Psoas muscle (tissue), 8 donors: ENCODE results near the gene IL1RAPL1. TPM values are rescaled to one million over a fixed set of nuclear protein-coding genes. Genes with fewer than 3 reads are reported as not detected.

Experiments used
- ATAC-seq, 4 donors: fragments of 200-7000 bp; cut with Tn5 transposase; one replicate each; pipeline ENCODE4 v1.9.1; 2020; ENCODE audit warnings: moderate library complexity in 3 of 4, mild to moderate bottlenecking in 2 of 4
- DNase-seq, 2 donors: peaks; one replicate each; pipeline ENCODE4 v3.0.0-alpha.2; 2020
- H3K27ac ChIP-seq: fragments of 200-600 bp; one replicate; pipeline ENCODE4 v1.8.0; 2022
- H3K27me3 ChIP-seq, 3 donors: fragments of 200-600 bp in 1 of 3; one replicate each; pipeline versions ENCODE4 v1.6.1 to v1.8.0; 2013 to 2022; ENCODE audit warnings: low read length in 2 of 3, mild to moderate bottlenecking in 2 of 3, moderate library complexity in 1 of 3; ENCODE audit not compliant: insufficient read depth in 3 of 3
- H3K36me3 ChIP-seq, 2 donors: fragments of 200-600 bp in 1 of 2; one replicate each; pipeline versions ENCODE4 v1.6.1 to v1.8.0; 2013 to 2022; ENCODE audit warnings: low read depth in 1 of 2, mild to moderate bottlenecking in 1 of 2, moderate library complexity in 1 of 2; ENCODE audit not compliant: insufficient read depth in 1 of 2
- H3K4me1 ChIP-seq: fragments of 200-600 bp; one replicate; pipeline ENCODE4 v1.8.0; 2022
- H3K4me3 ChIP-seq: fragments of 200-600 bp; one replicate; pipeline ENCODE4 v1.8.0; 2022; ENCODE audit warnings: mild to moderate bottlenecking
- H3K9me3 ChIP-seq: fragments of 200-600 bp; one replicate; pipeline ENCODE4 v1.8.0; 2022
- WGBS, 3 donors: extraction: QIAGEN DNeasy Blood & Tissue Kit; methylation state at CpG; one replicate each; pipeline versions ENCODE4 v1.1.6 to v1.1.7; 2013; 5-methylcytosine and 5-hydroxymethylcytosine counted together
- intact Hi-C, 2 donors: fragments of 100-400 bp; cut with DNase I; formaldehyde crosslinking; loops; one replicate each; pipeline versions ENCODE4 v1.11.0 to v1.14.2; 2022
- polyA plus RNA-seq, 3 donors: library from polyadenylated mRNA; stranded (reverse); fragments of 200-250 nt; gene quantifications; one replicate each; pipeline ENCODE4 v1.2.3, GENCODE V29; 2013
- total RNA-seq, 4 donors: library from RNA; stranded (reverse); fragmentation: NEBNext Ultra II Directional in 2 of 4; extraction: Animal tissue kit (Norgen Biotek cat#: 25700) in 2 of 4; gene quantifications; one replicate each; pipeline versions ENCODE4 v1.2.1 to v1.2.4, GENCODE V29; 2021 to 2023
- TF ChIP-seq, protein P1 (sequence below): fragments of 200-600 bp; IDR thresholded peaks from one replicate; pipeline ENCODE4 v1.8.0; 2022; ENCODE audit warnings: antibody characterized with exemption
- donor health status: healthy with polysubstance abuse.
- donor health status: DM: no; HTN: no; CAD: no; lungs with moderate emphysema.
- donor health status: Bipolar disorder and iron deficiency.
- donor health status: healthy.
- donor health status: DM: yes; HTN: yes; CAD: no.
- donor health status: DM: no; HTN: no; CAD: no.
- donor health status: DM: no; HTN: no; CAD: no.
- donor health status: DM: yes; HTN: yes; CAD: no.

Gene IL1RAPL1
- total and polyA plus RNA-seq, 7 donors: 0.04 to 0.50 (median 0.19) TPM; not detected in 1

DNA sequence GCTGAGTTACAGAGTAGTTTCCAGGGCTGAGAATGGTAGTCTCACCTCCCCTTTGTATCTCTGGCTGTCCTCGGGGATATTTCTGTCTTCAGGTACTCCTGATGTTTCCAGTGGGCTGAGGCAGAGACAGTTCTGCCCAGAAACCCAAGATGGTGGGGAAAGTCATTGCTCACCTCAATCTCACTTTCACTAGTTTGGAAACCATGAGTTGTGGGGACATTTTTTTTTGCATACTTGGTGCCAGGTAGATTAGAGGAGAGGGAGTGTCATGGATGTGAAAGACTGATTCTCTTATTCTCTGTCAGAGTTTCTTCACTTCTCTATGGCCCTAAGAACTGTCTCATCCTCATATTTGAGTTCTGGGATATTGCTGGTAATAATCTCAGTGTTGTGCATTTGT, 919.5 kb downstream of the IL1RAPL1 start:
- no peaks in the 10 kb centered on the region for H3K9me3 ChIP-seq
- TF ChIP-seq, protein P1, sequence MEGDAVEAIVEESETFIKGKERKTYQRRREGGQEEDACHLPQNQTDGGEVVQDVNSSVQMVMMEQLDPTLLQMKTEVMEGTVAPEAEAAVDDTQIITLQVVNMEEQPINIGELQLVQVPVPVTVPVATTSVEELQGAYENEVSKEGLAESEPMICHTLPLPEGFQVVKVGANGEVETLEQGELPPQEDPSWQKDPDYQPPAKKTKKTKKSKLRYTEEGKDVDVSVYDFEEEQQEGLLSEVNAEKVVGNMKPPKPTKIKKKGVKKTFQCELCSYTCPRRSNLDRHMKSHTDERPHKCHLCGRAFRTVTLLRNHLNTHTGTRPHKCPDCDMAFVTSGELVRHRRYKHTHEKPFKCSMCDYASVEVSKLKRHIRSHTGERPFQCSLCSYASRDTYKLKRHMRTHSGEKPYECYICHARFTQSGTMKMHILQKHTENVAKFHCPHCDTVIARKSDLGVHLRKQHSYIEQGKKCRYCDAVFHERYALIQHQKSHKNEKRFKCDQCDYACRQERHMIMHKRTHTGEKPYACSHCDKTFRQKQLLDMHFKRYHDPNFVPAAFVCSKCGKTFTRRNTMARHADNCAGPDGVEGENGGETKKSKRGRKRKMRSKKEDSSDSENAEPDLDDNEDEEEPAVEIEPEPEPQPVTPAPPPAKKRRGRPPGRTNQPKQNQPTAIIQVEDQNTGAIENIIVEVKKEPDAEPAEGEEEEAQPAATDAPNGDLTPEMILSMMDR: no peak
- intact Hi-C loops: no loop called here
- H3K4me1 ChIP-seq: no peaks in the 10 kb centered on the region
- ATAC-seq (no peak), DNase-seq (no peak)
- H3K36me3 ChIP-seq: no peaks in the 10 kb centered on the region
- H3K27ac ChIP-seq: no peak overlapping the region
- H3K27me3 ChIP-seq: no peaks in the 10 kb centered on the region
- 67 to 89% (median 83%) methylated on average over 1 of the region's 1 CpG for WGBS, 3 donors
- no peak overlapping the region for H3K4me3 ChIP-seq

DNA sequence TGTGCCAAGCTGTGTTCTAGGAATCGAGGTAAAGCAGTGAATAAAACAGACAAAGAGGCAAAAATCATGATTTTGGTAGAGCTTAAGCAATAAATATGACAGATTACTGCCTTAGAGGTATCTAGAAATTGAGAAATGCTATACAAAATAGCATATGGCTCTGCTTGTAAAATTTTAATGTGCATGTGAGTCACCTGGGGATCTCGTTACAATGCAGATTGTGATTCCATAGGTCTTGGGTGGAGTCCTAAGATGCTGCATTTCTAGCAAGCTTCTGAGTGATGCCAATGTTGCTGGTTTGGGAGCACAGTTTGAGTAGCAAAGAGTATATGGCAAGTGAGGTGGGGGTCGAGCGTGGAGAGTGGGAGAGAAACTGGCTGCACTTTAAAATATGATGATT, 930.9 kb downstream of the IL1RAPL1 start:
- Histone ChIP-seq H3K9me3 (no peaks in the 10 kb centered on the region), H3K36me3 (no peaks in the 10 kb centered on the region), H3K4me3 (no peak overlapping the region), H3K4me1 (no peaks in the 10 kb centered on the region), H3K27me3 (no peaks in the 10 kb centered on the region), H3K27ac (no peak overlapping the region)
- DNase-seq: no peak
- WGBS, 3 donors: 48 to 88% (median 82%) methylated on average over 4 of the region's 4 CpGs
- no peak for ATAC-seq
- intact Hi-C loops: no loop called here
- TF ChIP-seq, protein P1: no peak

DNA sequence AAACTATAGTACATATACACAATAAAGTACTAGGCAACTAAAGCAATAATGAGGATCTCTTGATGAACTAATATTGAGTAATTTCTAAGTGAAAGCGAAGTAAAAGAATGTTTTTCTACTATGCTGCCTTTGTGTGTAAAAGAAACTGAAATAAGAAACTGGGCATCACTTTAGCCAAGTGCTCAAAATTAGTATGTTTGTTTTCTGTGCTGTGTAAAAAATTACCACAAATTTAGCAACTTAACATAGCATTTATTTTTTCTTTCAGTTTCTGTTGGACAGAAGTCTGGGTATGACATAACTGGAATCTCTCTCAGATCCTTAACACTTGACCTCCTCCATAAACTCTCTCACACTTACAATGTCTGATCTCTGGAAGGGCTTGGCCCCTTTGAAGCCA, 941.0 kb downstream of the IL1RAPL1 start:
- Histone ChIP-seq H3K27me3 (no peaks in the 10 kb centered on the region), H3K27ac (no peak overlapping the region), H3K4me3 (no peak overlapping the region), H3K4me1 (no peaks in the 10 kb centered on the region), H3K36me3 (no peaks in the 10 kb centered on the region), H3K9me3 (no peaks in the 10 kb centered on the region)
- no peak for ATAC-seq
- TF ChIP-seq, protein P1: no peak
- intact Hi-C loops: no loop called here
- no peak for DNase-seq
- 61 to 90% (median 87%) methylated on average over 1 of the region's 1 CpG for WGBS, 3 donors

DNA sequence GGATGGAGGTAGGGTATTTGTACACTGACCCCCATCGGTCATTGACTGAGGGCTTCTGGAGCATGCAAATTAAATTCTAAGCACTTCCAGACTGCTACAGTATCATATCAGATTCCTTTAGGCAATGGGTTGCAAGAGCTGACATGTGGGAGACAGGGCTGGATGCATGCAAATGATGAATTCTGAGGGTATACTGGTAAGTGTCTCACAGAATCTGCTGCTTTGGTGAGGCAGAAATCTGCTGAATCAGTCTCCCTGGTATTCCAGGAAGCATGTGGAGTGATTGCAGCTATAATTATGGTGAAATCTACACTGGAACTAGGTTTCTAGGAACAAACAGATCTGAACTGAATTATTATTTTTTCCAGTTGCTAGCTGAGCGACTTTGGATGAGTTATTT, 943.3 kb downstream of the IL1RAPL1 start:
- WGBS, 3 donors: 54 to 91% (median 70%) methylated on average over 2 of the region's 2 CpGs
- Histone ChIP-seq H3K27ac (no peak overlapping the region), H3K4me3 (no peak overlapping the region), H3K4me1 (no peaks in the 10 kb centered on the region), H3K27me3 (no peaks in the 10 kb centered on the region), H3K9me3 (no peaks in the 10 kb centered on the region), H3K36me3 (no peaks in the 10 kb centered on the region)
- intact Hi-C loops: no loop called here
- ATAC-seq (no peak), DNase-seq (no peak)
- TF ChIP-seq, protein P1: no peak

DNA sequence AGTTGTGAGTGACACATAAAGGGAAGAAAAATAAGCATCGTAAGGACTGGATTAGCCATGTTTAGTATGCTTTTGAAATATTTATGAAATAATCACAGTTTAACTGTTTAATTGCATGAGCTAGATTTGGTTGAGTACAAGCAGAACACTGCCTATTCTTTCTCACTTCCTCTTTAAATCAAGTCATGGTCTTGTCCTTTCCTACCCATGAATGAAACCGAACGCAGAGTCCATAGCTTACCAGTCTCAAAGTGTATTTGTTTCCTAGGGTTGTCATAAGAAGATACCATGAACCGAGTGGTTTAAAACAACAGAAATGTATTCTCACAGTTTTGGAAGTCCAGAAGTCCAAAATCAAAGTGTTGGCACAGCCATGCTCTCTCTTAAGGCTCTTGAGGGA, 944.1 kb downstream of the IL1RAPL1 start:
- ATAC-seq: no peak
- Histone ChIP-seq H3K9me3 (no peaks in the 10 kb centered on the region), H3K36me3 (no peaks in the 10 kb centered on the region), H3K4me3 (no peak overlapping the region), H3K27ac (no peak overlapping the region), H3K27me3 (no peaks in the 10 kb centered on the region), H3K4me1 (no peaks in the 10 kb centered on the region)
- 42 to 87% (median 57%) methylated on average over 4 of the region's 4 CpGs for WGBS, 3 donors
- DNase-seq: no peak
- intact Hi-C loops: no loop called here
- TF ChIP-seq, protein P1: no peak
